ENCODE measurements around the gene RIBC1.

GRCh38 chrX:53376888-53377287, 45.8 kb upstream of the RIBC1 start:
- no peak for TF ChIP-seq CTCF (IDR thresholded peaks at IDR 0.05)
- TF ChIP-seq YY1 (IDR thresholded peaks at IDR 0.05; ENCODE audit: low read depth) = no peak
- TF ChIP-seq RAD21 (IDR thresholded peaks at IDR 0.05; ENCODE audit: low read length) = no peak
- no peak for TF ChIP-seq MXI1 (IDR thresholded peaks at IDR 0.05; ENCODE audit: low read depth, low read length)
- no peak for TF ChIP-seq POLR2AphosphoS5 (IDR thresholded peaks at IDR 0.05; ENCODE audit: low read depth, low read length)
- TF ChIP-seq, protein P1, sequence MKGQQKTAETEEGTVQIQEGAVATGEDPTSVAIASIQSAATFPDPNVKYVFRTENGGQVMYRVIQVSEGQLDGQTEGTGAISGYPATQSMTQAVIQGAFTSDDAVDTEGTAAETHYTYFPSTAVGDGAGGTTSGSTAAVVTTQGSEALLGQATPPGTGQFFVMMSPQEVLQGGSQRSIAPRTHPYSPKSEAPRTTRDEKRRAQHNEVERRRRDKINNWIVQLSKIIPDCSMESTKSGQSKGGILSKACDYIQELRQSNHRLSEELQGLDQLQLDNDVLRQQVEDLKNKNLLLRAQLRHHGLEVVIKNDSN (IDR thresholded peaks at IDR 0.05; ENCODE audit: borderline replicate concordance, low read depth) = no peak
